Stimulated activated naive CD8-positive, alpha-beta T cell treated with anti-CD3 and anti-CD28 coated beads, Interleukin-15, amount 100 ng/mL, for 72 hours (primary cell): Measurements from ENCODE around the gene RALGPS2.

Source experiments
- ATAC-seq: fragments of 150-1000 bp; cut with Tn5 transposase; 2 replicates; pipeline ENCODE4 v1.10.0; 2021; ENCODE audit warnings: mild to moderate bottlenecking, moderate library complexity
- DNase-seq, 2 donors: peaks; one replicate each; pipeline ENCODE4 v3.0.0; 2021 to 2022
- H3K27ac Mint-ChIP-seq, 2 donors: one replicate each; pipeline ENCODE4 v1.8.0; 2022; ENCODE audit warnings: mild to moderate bottlenecking in 2 of 2, mixed read lengths in 2 of 2, moderate library complexity in 2 of 2
- H3K27me3 Mint-ChIP-seq: one replicate; pipeline ENCODE4 v1.8.0; 2022; ENCODE audit warnings: mixed read lengths
- H3K4me1 Mint-ChIP-seq: one replicate; pipeline ENCODE4 v1.8.0; 2022; ENCODE audit warnings: mild to moderate bottlenecking, mixed read lengths
- H3K4me3 Mint-ChIP-seq, 2 donors: one replicate each; pipeline ENCODE4 v1.8.0; 2022; ENCODE audit warnings: mild to moderate bottlenecking in 2 of 2, mixed read lengths in 2 of 2, moderate library complexity in 1 of 2
- H3K9me3 Mint-ChIP-seq, 2 donors: one replicate each; pipeline ENCODE4 v1.8.0; 2022; ENCODE audit warnings: mixed read lengths in 2 of 2

RALGPS2 gene

DNA sequence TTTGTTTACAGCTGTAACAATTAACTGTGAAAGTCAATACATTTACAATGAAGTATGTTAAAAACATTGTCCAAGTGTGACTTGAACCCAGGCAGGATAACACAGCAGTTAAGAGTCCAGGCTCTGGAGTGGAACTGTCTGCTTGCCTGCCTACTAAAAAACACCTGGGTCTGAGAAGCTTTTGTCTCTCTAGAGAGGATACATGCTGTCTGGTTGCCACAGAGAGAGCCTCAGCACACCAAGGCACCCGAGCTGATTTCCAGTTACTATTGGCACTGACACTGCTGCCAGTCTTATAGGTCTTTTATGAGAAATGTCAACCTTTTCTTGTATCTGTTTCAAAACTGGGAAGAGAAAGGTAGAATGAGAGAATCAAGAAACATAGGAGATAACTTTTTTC, 20.2 kb upstream of the RALGPS2 start:
- no peak for DNase-seq
- Mint-ChIP-seq H3K4me3 (no peak overlapping the region), H3K27ac (no peak overlapping the region), H3K9me3 (no peaks in the 10 kb centered on the region), H3K4me1 (no peaks in the 10 kb centered on the region), H3K27me3 (peaks cover 27% of the 10 kb centered on the region)
- no peak for ATAC-seq

GRCh38 chr1:178706432-178706831, 18.6 kb upstream of the RALGPS2 start:
- no peak overlapping the region for H3K4me3 Mint-ChIP-seq
- H3K9me3 Mint-ChIP-seq = no peaks in the 10 kb centered on the region
- no peaks in the 10 kb centered on the region for H3K4me1 Mint-ChIP-seq
- H3K27ac Mint-ChIP-seq = no peak overlapping the region
- H3K27me3 Mint-ChIP-seq = peaks cover 36% of the 10 kb centered on the region
- ATAC-seq = no peak
- no peak for DNase-seq

- no peak overlapping the region for H3K4me3 Mint-ChIP-seq
- peaks cover 19% of the 10 kb centered on the region for H3K27me3 Mint-ChIP-seq
- no peak for ATAC-seq
- H3K27ac Mint-ChIP-seq = no peak overlapping the region
- H3K4me1 Mint-ChIP-seq = no peaks in the 10 kb centered on the region
- no peaks in the 10 kb centered on the region for H3K9me3 Mint-ChIP-seq
- no peak for DNase-seq
These were observed 11.8 kb upstream of the RALGPS2 start for GRCh38 chr1:178713259-178713658.

- H3K4me1 Mint-ChIP-seq = no peaks in the 10 kb centered on the region
These were observed 10.6 kb upstream of the RALGPS2 start for GRCh38 chr1:178714453-178714852.

DNA sequence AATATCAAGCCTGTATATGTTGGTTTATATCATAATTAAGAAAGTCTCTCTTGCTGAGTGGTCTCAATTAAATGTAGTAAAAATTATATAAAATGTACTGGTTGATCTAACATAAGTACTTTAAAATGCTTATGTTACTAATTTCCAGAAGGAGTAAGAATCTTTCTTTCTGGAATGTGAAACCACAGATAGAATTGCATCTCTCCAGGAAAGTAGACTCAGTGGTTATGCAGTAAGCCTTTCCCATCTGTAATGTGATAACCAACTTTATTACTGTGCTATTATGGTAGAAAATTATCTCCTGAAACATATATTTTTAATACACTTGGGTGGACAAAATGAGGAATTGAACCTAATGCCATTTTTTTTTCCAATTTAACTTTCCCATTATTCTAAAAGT, 8.9 kb upstream of the RALGPS2 start:
- Mint-ChIP-seq H3K9me3 (no peaks in the 10 kb centered on the region), H3K4me3 (no peak overlapping the region), H3K27me3 (peaks cover 2% of the 10 kb centered on the region), H3K4me1 (no peaks in the 10 kb centered on the region), H3K27ac (no peak overlapping the region)
- no peak for ATAC-seq
- DNase-seq = no peak

More at GRCh38 chr1:178714453-178714852, 10.6 kb upstream of the RALGPS2 start:
- H3K9me3 Mint-ChIP-seq = no peaks in the 10 kb centered on the region
- peaks cover 9% of the 10 kb centered on the region for H3K27me3 Mint-ChIP-seq
- H3K27ac Mint-ChIP-seq = no peak overlapping the region
- ATAC-seq = no peak
- H3K4me3 Mint-ChIP-seq = no peak overlapping the region
- DNase-seq = no peak

DNA sequence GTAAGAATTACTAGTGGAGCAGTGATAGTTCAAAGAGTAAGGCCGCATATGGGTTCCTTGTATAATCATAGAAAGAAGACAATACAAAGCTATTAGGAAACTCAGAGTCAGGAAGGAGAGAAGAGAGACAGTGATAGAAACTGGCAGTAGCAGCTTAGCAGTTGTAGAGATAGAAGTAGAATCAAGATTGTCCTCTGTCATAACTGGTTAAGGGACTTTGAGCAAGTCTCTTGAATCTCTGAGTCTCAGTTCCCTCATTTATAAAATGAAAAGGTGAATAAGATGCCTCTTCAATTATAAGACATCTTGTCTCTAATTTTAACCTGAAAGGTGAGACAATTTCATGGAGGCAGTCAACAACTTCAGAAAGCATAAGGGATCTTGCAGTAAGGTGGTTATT, 6.5 kb upstream of the RALGPS2 start:
- DNase-seq (no peak), ATAC-seq (no peak)
- Mint-ChIP-seq H3K4me1 (no peaks in the 10 kb centered on the region), H3K27me3 (no peaks in the 10 kb centered on the region), H3K27ac (no peak overlapping the region), H3K4me3 (no peak overlapping the region), H3K9me3 (no peaks in the 10 kb centered on the region)

DNA sequence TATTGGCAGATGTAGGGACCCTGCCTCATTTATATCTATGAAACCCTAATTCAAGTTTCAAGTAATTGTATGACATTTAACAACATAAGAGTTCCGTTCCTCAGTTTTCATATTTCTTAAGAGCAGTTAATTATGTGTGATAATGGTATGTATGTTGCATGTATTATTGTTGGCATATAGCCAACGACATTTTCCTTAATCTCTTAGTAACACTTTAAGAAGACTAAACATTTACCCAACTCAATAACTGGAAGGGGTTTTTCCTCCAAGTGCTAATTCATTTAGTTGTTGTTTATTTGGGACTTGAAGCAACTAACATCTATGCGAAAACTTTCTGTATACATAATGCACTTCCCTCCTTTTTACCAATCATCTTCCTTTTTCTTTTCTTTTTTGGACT, 1.5 kb upstream of the RALGPS2 start:
- ATAC-seq (no peak), DNase-seq (no peak)
- Mint-ChIP-seq H3K27me3 (no peaks in the 10 kb centered on the region), H3K9me3 (no peaks in the 10 kb centered on the region), H3K4me1 (peaks cover 23% of the 10 kb centered on the region), H3K4me3 (no peak overlapping the region), H3K27ac (no peak overlapping the region)

- Mint-ChIP-seq H3K27me3 (no peaks in the 10 kb centered on the region), H3K9me3 (no peaks in the 10 kb centered on the region), H3K4me3 (peak overlapping the region; percentile 81 to 90), H3K4me1 (peaks cover 23% of the 10 kb centered on the region), H3K27ac (peak overlapping the region in 1 of 2 donors; percentile 40)
- ATAC-seq (no peak), DNase-seq (no peak)
These were observed 692 bp upstream of the RALGPS2 start for GRCh38 chr1:178724376-178724727.

- Mint-ChIP-seq H3K27me3 (no peaks in the 10 kb centered on the region), H3K9me3 (no peaks in the 10 kb centered on the region), H3K4me3 (peak overlapping the region; percentile 80 to 81), H3K4me1 (peaks cover 23% of the 10 kb centered on the region), H3K27ac (no peak overlapping the region)
- DNase-seq = peak; percentile 28 to 53
- peak; percentile 72 for ATAC-seq
These were observed 532 bp downstream of the RALGPS2 start for GRCh38 chr1:178725466-178726086.

GRCh38 chr1:178726087-178726517, 1.1 kb downstream of the RALGPS2 start:
- DNase-seq (peak; percentile 23 to 58), ATAC-seq (peak; percentile 75)
- Mint-ChIP-seq H3K27me3 (no peaks in the 10 kb centered on the region), H3K9me3 (no peaks in the 10 kb centered on the region), H3K27ac (no peak overlapping the region), H3K4me1 (peaks cover 23% of the 10 kb centered on the region), H3K4me3 (peak overlapping the region; percentile 80 to 81)

DNA sequence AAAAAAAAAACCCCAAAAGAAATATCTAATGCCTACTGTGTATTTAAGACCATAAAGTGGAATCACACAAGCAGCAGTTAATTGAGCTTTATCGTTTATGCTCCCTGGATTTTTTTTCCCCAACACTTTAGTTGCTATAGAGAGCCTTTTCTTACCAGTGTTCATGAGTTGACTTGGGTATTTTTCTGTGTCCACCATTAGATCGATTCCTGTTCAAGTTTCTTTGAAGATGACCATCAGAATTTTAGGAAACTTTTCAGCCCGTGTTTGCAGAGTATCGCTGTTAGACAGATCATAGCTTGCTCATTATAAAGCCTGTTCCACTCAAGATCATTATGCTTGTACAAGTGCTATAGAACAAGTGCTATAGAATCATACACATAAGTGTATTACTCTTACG, 1.5 kb downstream of the RALGPS2 start:
- ATAC-seq (no peak), DNase-seq (no peak)
- no peak overlapping the region for H3K27ac Mint-ChIP-seq
- H3K4me1 Mint-ChIP-seq = peaks cover 23% of the 10 kb centered on the region
- peak overlapping the region; percentile 80 to 81 for H3K4me3 Mint-ChIP-seq
- no peaks in the 10 kb centered on the region for H3K9me3 Mint-ChIP-seq
- H3K27me3 Mint-ChIP-seq = no peaks in the 10 kb centered on the region

GRCh38 chr1:178727014-178727895, 2.2 kb downstream of the RALGPS2 start:
- H3K27ac Mint-ChIP-seq = peak overlapping the region in 1 of 2 donors; percentile 27
- peaks cover 0 to 6% of the 10 kb centered on the region in 2 donors for H3K9me3 Mint-ChIP-seq
- peaks cover 23% of the 10 kb centered on the region for H3K4me1 Mint-ChIP-seq
- no peaks in the 10 kb centered on the region for H3K27me3 Mint-ChIP-seq
- DNase-seq = no peak
- peak overlapping the region in 1 of 2 donors; percentile 81 for H3K4me3 Mint-ChIP-seq
- no peak for ATAC-seq

DNA sequence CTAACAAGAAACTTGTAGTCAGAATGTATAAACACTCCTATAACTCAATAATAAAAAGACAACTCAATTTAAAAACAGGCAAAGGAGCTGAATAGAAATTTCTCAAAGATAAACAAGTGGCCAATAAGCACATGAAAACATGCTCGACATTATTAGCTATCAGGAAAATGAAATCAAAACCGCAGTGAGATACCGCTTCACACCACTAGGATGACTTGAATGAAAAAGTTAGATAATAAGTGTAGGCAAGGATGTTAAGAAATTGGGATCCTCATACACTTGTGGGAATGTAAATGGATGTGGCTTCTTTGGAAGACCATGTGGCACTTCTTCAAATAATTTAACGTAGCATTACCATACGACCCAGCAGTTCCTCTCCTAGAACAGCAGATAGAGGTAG, 8.9 kb downstream of the RALGPS2 start:
- Mint-ChIP-seq H3K27me3 (no peaks in the 10 kb centered on the region), H3K27ac (no peak overlapping the region), H3K4me3 (no peak overlapping the region), H3K9me3 (peaks cover 0 to 6% of the 10 kb centered on the region in 2 donors), H3K4me1 (no peaks in the 10 kb centered on the region)
- no peak for DNase-seq
- ATAC-seq = no peak

GRCh38 chr1:178738780-178739179, 13.7 kb downstream of the RALGPS2 start:
- H3K4me3 Mint-ChIP-seq = no peak overlapping the region
- no peaks in the 10 kb centered on the region for H3K9me3 Mint-ChIP-seq
- no peak overlapping the region for H3K27ac Mint-ChIP-seq
- no peak for ATAC-seq
- no peak for DNase-seq
- no peaks in the 10 kb centered on the region for H3K4me1 Mint-ChIP-seq
- no peaks in the 10 kb centered on the region for H3K27me3 Mint-ChIP-seq

DNA sequence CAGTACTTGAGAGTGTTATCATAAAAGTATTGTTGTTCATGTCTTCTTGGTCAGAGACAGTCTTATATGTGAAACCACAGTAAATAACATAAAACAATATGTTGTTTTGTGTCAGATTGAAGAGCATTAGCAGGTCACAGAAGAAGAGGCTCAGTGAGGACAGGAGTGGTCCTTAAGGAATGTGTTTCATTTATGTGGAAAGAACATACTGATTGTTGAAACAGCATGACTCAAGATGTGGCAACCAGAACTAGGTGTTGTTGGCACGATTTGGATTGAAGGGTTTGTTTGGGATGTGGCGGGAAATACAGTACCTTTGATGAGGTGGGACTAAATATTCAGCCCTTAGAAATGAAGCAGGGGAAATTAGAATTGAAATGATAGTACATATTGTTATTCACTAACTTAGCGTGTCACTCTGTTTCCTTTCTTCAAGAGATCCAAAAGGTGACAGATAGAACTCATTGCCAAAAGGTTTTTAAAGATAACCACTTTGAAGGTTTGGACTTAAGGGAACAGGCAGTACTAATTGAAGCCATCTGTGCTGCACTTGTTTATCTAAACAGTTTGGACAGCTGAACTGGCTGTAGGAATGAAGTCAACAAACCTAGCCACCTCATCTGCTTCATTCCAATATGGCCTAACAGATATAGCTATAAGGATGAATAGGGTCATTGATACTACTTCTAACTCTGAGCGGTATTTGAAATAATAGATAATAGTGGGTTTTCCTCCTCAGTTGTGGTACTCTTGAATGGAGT, 14.4 kb downstream of the RALGPS2 start:
- Mint-ChIP-seq H3K9me3 (no peaks in the 10 kb centered on the region), H3K4me3 (no peak overlapping the region), H3K4me1 (no peaks in the 10 kb centered on the region), H3K27me3 (no peaks in the 10 kb centered on the region), H3K27ac (no peak overlapping the region)
- no peak for DNase-seq
- ATAC-seq = no peak

- no peak for DNase-seq
- Mint-ChIP-seq H3K27me3 (no peaks in the 10 kb centered on the region), H3K27ac (no peak overlapping the region), H3K4me3 (no peak overlapping the region), H3K4me1 (no peaks in the 10 kb centered on the region), H3K9me3 (no peaks in the 10 kb centered on the region)
- ATAC-seq = no peak
These were observed 15.4 kb downstream of the RALGPS2 start for GRCh38 chr1:178740491-178740890.
